H7 (cell line): Measurements from ENCODE around the gene MMAA. TPM values are rescaled to one million over a fixed set of nuclear protein-coding genes. Genes with fewer than 3 reads are reported as not detected.

ENCODE experiments used
- total RNA-seq: library from RNA; depleted of rRNA; stranded (reverse); fragments of >200 nt; shearing (Covaris generic); gene quantifications from 2 replicates; pipeline ENCODE4 v1.2.3, GENCODE V29; 2014; rRNA removed

MMAA gene
- total RNA-seq, 1 experiment from 2014 or later = 4.1 TPM

Other genes with a start within 250 kb of the MMAA start
- gene SMAD1, start 137.5 kb upstream of the MMAA start, total RNA-seq = 21.2 and 26.2 TPM in 2 replicates
- 3.9 and 17.9 TPM in 2 replicates for gene C4orf51, start 60.8 kb downstream of the MMAA start, total RNA-seq